Activated CD4-positive, alpha-beta T cell treated with anti-CD3 and anti-CD28 coated beads, Interleukin-2, amount 10 ng/mL, durations not matched to agents 24 days and 14 days (primary cell): ENCODE results near the gene MAF. TPM values are rescaled to one million over a fixed set of nuclear protein-coding genes. Genes with fewer than 3 reads are reported as not detected.

Experiments used
- DNase-seq: peaks from one replicate; pipeline ENCODE4 v3.0.0; 2022
- H3K27ac Mint-ChIP-seq: one replicate; pipeline ENCODE4 v1.8.0; 2022; ENCODE audit warnings: mild to moderate bottlenecking, mixed read lengths
- H3K27me3 Mint-ChIP-seq: one replicate; pipeline ENCODE4 v1.8.0; 2022; ENCODE audit warnings: mixed read lengths
- H3K36me3 Mint-ChIP-seq: one replicate; pipeline ENCODE4 v1.8.0; 2022; ENCODE audit warnings: low read depth, mild to moderate bottlenecking, mixed read lengths
- H3K4me1 Mint-ChIP-seq: one replicate; pipeline ENCODE4 v1.8.0; 2021; ENCODE audit warnings: mixed read lengths
- H3K4me3 Mint-ChIP-seq: one replicate; pipeline ENCODE4 v1.8.0; 2022; ENCODE audit warnings: mild to moderate bottlenecking, moderate library complexity, mixed read lengths
- H3K9me3 Mint-ChIP-seq: one replicate; pipeline ENCODE4 v1.8.0; 2021; ENCODE audit warnings: mixed read lengths
- intact Hi-C: fragments of 100-400 bp; cut with micrococcal nuclease; formaldehyde crosslinking; loops from one replicate; pipeline ENCODE4 v1.15.1; 2023
- total RNA-seq: library from RNA; stranded (reverse); gene quantifications from 2 replicates; pipeline ENCODE4 v1.2.3, GENCODE V29; 2022

The MAF gene
- total RNA-seq, 1 donor from 2014 or later = 62.8 TPM

DNA sequence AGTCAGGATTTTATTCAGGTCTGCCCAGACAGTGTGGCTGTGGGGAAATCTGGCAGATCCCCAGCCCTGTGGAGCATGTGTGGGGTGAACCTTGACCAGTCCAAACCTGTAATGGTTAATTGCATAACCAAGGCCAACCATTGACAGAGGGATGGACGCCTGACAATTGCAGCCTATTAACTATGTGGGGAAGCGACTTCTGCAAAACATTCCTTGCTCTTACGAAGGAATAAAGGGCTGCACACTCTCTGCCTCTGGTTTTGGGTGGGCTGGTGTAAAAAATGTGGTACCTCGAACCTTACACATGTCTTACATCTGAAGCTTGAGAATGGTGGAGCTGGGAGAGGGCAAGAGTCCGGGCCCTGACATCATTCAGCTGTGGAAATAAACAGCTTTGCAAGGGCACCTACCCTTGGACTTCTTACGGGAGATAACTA, 35.8 kb downstream of the MAF start:
- Mint-ChIP-seq H3K4me3 (no peak overlapping the region), H3K36me3 (no peaks in the 10 kb centered on the region), H3K27ac (no peak overlapping the region), H3K9me3 (peaks cover 4% of the 10 kb centered on the region), H3K27me3 (peaks cover 29% of the 10 kb centered on the region), H3K4me1 (no peaks in the 10 kb centered on the region)
- intact Hi-C loops = no loop called here
- no peak for DNase-seq

- Mint-ChIP-seq H3K4me3 (no peak overlapping the region), H3K36me3 (no peaks in the 10 kb centered on the region), H3K9me3 (peaks cover 4% of the 10 kb centered on the region), H3K4me1 (no peaks in the 10 kb centered on the region), H3K27ac (no peak overlapping the region), H3K27me3 (peaks cover 29% of the 10 kb centered on the region)
- intact Hi-C loops = no loop called here
- no peak for DNase-seq
Measured at GRCh38 chr16:79563921-79564320, 36.6 kb downstream of the MAF start.

- peaks cover 27% of the 10 kb centered on the region for H3K27me3 Mint-ChIP-seq
- H3K27ac Mint-ChIP-seq = no peak overlapping the region
- intact Hi-C loops = no loop called here
- no peak overlapping the region for H3K4me3 Mint-ChIP-seq
- DNase-seq = no peak
- no peaks in the 10 kb centered on the region for H3K36me3 Mint-ChIP-seq
- H3K4me1 Mint-ChIP-seq = no peaks in the 10 kb centered on the region
- H3K9me3 Mint-ChIP-seq = peaks cover 4% of the 10 kb centered on the region
Measured at GRCh38 chr16:79562166-79562823, 38.2 kb downstream of the MAF start.

DNA sequence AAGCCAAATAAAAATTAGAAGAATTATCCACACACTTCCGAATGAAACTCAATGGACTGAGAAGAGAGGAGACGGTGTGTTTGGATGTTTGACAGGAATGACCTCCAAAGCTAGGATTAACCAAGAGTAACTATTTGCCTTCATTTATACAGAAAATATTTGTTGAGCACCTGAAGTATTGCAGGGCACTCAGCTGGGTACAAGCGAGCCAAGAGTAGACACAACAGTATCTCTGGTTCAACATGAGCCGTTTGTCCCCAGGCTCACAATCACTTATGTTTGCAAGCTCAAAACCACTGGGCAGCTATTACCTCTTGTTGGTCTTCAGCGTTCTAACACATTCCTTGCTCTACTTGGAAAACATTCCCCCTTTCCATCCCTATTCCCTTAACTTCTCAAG, 38.8 kb downstream of the MAF start:
- Mint-ChIP-seq H3K27ac (no peak overlapping the region), H3K9me3 (peaks cover 5% of the 10 kb centered on the region), H3K27me3 (peaks cover 29% of the 10 kb centered on the region), H3K4me1 (no peaks in the 10 kb centered on the region), H3K36me3 (no peaks in the 10 kb centered on the region), H3K4me3 (no peak overlapping the region)
- intact Hi-C loops = no loop called here
- no peak for DNase-seq

- Mint-ChIP-seq H3K4me3 (no peak overlapping the region), H3K4me1 (no peaks in the 10 kb centered on the region), H3K27ac (no peak overlapping the region), H3K36me3 (no peaks in the 10 kb centered on the region), H3K27me3 (peaks cover 33% of the 10 kb centered on the region), H3K9me3 (peaks cover 11% of the 10 kb centered on the region)
- no peak for DNase-seq
- intact Hi-C loops = no loop called here
Measured at GRCh38 chr16:79560923-79561322, 39.6 kb downstream of the MAF start.

- Mint-ChIP-seq H3K4me1 (no peaks in the 10 kb centered on the region), H3K27ac (no peak overlapping the region), H3K9me3 (peaks cover 11% of the 10 kb centered on the region), H3K36me3 (no peaks in the 10 kb centered on the region), H3K4me3 (no peak overlapping the region), H3K27me3 (peaks cover 36% of the 10 kb centered on the region)
- intact Hi-C loops = no loop called here
- DNase-seq = no peak
Measured at GRCh38 chr16:79560318-79560717, 40.2 kb downstream of the MAF start.

DNA sequence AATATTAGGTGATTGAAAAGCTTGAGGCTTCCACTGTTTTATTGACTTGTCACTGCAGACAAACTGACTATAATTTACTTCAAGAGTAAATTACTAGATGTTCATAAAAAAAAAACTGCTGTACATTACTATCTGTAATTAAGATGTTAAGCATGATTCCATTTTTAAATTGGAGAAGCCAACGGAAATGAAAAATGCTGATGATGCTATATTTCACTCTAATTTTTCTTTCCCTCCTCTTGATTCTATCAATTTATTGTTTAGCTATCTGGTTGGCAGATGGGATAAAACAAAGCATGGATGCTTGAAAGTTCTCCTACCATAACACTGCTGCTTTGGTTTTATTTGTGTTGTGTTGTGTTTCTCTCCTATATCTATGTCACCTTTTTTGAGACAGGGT, 41.0 kb downstream of the MAF start:
- no peaks in the 10 kb centered on the region for H3K36me3 Mint-ChIP-seq
- H3K27ac Mint-ChIP-seq = no peak overlapping the region
- no peak for DNase-seq
- H3K4me3 Mint-ChIP-seq = no peak overlapping the region
- intact Hi-C loops = no loop called here
- no peaks in the 10 kb centered on the region for H3K4me1 Mint-ChIP-seq
- peaks cover 11% of the 10 kb centered on the region for H3K9me3 Mint-ChIP-seq
- peaks cover 37% of the 10 kb centered on the region for H3K27me3 Mint-ChIP-seq

DNA sequence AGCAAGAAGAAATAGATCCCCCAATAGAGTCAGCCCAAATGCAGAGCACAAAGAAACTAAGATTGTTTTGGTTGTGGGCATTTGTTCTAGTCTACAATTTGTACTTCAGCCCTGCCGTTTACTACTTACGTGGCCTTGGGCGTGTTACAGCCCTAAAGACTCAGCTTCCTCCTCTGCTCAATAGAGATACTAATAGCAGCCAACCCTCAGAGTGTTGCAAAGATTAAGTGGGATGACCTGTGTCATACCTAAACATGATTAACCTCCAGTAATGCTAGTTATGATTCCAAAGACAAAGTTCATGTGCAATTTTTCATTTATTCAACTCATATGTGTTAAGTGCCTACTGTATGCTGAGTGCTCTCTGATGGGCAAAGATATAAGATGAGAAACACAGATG, 43.1 kb downstream of the MAF start:
- Mint-ChIP-seq H3K27ac (no peak overlapping the region), H3K4me3 (no peak overlapping the region), H3K27me3 (peaks cover 28% of the 10 kb centered on the region), H3K36me3 (no peaks in the 10 kb centered on the region), H3K4me1 (no peaks in the 10 kb centered on the region), H3K9me3 (peaks cover 11% of the 10 kb centered on the region)
- intact Hi-C loops = no loop called here
- DNase-seq = no peak

- intact Hi-C loops = no loop called here
- Mint-ChIP-seq H3K4me1 (no peaks in the 10 kb centered on the region), H3K27ac (no peak overlapping the region), H3K9me3 (peaks cover 7% of the 10 kb centered on the region), H3K4me3 (no peak overlapping the region), H3K27me3 (peaks cover 16% of the 10 kb centered on the region), H3K36me3 (no peaks in the 10 kb centered on the region)
- no peak for DNase-seq
Measured at GRCh38 chr16:79554912-79555311, 45.6 kb downstream of the MAF start.

- H3K36me3 Mint-ChIP-seq = no peaks in the 10 kb centered on the region
Measured at GRCh38 chr16:79550373-79550772, 50.2 kb downstream of the MAF start.

DNA sequence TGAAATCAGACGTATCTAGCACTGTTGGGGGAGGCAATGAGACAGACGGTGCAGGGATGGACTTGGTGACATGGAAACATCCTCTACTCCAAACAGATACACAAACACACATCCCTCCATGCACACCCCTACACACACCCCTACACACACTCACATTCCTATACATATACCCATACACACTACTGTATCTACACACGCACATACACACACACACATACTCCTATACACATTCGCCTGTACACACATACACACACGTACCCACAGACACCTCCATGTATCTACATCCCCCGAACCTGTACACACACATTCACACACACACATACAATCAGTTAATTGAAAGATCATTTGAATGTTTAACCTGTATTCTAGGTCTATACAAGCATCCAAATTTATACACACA, 53.5 kb downstream of the MAF start:
- intact Hi-C loops = no loop called here
- H3K4me1 Mint-ChIP-seq = no peaks in the 10 kb centered on the region
- no peaks in the 10 kb centered on the region for H3K36me3 Mint-ChIP-seq
- no peak for DNase-seq
- peaks cover 4% of the 10 kb centered on the region for H3K9me3 Mint-ChIP-seq
- H3K27ac Mint-ChIP-seq = no peak overlapping the region
- no peak overlapping the region for H3K4me3 Mint-ChIP-seq
- H3K27me3 Mint-ChIP-seq = peaks cover 16% of the 10 kb centered on the region

More at GRCh38 chr16:79550373-79550772, 50.2 kb downstream of the MAF start:
- Mint-ChIP-seq H3K4me3 (no peak overlapping the region), H3K4me1 (no peaks in the 10 kb centered on the region), H3K9me3 (no peaks in the 10 kb centered on the region), H3K27ac (no peak overlapping the region), H3K27me3 (peaks cover 19% of the 10 kb centered on the region)
- no peak for DNase-seq
- intact Hi-C loops = no loop called here
